Measurements from ENCODE around the gene UBC.

Gene UBC

DNA sequence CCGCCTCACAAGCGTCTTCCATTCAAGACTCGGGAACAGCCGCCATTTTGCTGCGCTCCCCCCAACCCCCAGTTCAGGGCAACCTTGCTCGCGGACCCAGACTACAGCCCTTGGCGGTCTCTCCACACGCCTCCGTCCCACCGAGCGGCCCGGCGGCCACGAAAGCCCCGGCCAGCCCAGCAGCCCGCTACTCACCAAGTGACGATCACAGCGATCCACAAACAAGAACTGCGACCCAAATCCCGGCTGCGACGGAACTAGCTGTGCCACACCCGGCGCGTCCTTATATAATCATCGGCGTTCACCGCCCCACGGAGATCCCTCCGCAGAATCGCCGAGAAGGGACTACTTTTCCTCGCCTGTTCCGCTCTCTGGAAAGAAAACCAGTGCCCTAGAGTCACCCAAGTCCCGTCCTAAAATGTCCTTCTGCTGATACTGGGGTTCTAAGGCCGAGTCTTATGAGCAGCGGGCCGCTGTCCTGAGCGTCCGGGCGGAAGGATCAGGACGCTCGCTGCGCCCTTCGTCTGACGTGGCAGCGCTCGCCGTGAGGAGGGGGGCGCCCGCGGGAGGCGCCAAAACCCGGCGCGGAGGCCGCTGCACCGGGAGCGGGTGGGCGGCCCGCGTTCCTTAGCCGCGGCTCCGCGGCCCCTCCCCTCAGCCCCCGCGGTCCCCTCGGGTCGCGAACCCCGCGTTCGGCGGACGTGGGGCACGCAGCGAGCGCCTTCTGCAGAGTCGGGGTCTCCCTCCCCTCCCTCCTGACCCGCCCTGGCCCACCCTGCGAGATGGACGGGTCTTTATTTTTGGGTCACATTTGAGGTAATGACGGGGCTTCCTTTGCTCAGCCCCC, at the start of gene UBC (continued):
- TF ChIP-seq MYNN (tag by site-specific recombination; IDR thresholded peaks at IDR 0.05; ENCODE audit: borderline replicate concordance): peak; percentile 83; the same call in 1 of the 2 replicates
- TF ChIP-seq, protein P1, sequence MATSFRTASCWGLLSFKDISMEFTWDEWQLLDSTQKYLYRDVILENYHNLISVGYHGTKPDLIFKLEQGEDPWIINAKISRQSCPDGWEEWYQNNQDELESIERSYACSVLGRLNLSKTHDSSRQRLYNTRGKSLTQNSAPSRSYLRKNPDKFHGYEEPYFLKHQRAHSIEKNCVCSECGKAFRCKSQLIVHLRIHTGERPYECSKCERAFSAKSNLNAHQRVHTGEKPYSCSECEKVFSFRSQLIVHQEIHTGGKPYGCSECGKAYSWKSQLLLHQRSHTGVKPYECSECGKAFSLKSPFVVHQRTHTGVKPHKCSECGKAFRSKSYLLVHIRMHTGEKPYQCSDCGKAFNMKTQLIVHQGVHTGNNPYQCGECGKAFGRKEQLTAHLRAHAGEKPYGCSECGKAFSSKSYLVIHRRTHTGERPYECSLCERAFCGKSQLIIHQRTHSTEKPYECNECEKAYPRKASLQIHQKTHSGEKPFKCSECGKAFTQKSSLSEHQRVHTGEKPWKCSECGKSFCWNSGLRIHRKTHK (tag by site-specific recombination; IDR thresholded peaks at IDR 0.05): no peak
- no peak for TF ChIP-seq ZNF549 (tag by site-specific recombination; IDR thresholded peaks at IDR 0.05)
- TF ChIP-seq ZNF76 (tag by site-specific recombination; IDR thresholded peaks at IDR 0.05; ENCODE audit: borderline replicate concordance, low read depth): peak; percentile 94
- TF ChIP-seq, protein P2, sequence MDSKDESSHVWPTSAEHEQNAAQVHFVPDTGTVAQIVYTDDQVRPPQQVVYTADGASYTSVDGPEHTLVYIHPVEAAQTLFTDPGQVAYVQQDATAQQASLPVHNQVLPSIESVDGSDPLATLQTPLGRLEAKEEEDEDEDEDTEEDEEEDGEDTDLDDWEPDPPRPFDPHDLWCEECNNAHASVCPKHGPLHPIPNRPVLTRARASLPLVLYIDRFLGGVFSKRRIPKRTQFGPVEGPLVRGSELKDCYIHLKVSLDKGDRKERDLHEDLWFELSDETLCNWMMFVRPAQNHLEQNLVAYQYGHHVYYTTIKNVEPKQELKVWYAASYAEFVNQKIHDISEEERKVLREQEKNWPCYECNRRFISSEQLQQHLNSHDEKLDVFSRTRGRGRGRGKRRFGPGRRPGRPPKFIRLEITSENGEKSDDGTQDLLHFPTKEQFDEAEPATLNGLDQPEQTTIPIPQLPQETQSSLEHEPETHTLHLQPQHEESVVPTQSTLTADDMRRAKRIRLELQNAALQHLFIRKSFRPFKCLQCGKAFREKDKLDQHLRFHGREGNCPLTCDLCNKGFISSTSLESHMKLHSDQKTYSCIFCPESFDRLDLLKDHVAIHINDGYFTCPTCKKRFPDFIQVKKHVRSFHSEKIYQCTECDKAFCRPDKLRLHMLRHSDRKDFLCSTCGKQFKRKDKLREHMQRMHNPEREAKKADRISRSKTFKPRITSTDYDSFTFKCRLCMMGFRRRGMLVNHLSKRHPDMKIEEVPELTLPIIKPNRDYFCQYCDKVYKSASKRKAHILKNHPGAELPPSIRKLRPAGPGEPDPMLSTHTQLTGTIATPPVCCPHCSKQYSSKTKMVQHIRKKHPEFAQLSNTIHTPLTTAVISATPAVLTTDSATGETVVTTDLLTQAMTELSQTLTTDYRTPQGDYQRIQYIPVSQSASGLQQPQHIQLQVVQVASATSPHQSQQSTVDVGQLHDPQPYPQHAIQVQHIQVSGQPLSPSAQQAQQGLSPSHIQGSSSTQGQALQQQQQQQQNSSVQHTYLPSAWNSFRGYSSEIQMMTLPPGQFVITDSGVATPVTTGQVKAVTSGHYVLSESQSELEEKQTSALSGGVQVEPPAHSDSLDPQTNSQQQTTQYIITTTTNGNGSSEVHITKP (tag by site-specific recombination; IDR thresholded peaks at IDR 0.05): peak; percentile 69
- no peak; the same call in 1 of the 2 replicates for TF ChIP-seq GLI2 (tag by site-specific recombination; IDR thresholded peaks at IDR 0.05; ENCODE audit: borderline replicate concordance, low read depth)
- TF ChIP-seq BCL11A (tag by site-specific recombination; IDR thresholded peaks at IDR 0.05; ENCODE audit: low read depth): peak; percentile 82; the same call in 1 of the 2 replicates
- peak; percentile 90 for TF ChIP-seq SCRT2 (tag by site-specific recombination; IDR thresholded peaks at IDR 0.05)
- TF ChIP-seq, protein P3, sequence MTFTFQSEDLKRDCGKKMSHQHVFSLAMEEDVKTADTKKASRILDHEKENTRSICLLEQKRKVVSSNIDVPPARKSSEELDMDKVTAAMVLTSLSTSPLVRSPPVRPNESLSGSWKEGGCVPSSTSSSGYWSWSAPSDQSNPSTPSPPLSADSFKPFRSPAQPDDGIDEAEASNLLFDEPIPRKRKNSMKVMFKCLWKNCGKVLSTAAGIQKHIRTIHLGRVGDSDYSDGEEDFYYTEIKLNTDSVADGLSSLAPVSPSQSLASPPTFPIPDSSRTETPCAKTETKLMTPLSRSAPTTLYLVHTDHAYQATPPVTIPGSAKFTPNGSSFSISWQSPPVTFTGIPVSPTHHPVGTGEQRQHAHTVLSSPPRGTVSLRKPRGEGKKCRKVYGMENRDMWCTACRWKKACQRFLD (tag by site-specific recombination; IDR thresholded peaks at IDR 0.05): peak; percentile 90; the same call in 1 of the 2 replicates
- TF ChIP-seq, protein P4, sequence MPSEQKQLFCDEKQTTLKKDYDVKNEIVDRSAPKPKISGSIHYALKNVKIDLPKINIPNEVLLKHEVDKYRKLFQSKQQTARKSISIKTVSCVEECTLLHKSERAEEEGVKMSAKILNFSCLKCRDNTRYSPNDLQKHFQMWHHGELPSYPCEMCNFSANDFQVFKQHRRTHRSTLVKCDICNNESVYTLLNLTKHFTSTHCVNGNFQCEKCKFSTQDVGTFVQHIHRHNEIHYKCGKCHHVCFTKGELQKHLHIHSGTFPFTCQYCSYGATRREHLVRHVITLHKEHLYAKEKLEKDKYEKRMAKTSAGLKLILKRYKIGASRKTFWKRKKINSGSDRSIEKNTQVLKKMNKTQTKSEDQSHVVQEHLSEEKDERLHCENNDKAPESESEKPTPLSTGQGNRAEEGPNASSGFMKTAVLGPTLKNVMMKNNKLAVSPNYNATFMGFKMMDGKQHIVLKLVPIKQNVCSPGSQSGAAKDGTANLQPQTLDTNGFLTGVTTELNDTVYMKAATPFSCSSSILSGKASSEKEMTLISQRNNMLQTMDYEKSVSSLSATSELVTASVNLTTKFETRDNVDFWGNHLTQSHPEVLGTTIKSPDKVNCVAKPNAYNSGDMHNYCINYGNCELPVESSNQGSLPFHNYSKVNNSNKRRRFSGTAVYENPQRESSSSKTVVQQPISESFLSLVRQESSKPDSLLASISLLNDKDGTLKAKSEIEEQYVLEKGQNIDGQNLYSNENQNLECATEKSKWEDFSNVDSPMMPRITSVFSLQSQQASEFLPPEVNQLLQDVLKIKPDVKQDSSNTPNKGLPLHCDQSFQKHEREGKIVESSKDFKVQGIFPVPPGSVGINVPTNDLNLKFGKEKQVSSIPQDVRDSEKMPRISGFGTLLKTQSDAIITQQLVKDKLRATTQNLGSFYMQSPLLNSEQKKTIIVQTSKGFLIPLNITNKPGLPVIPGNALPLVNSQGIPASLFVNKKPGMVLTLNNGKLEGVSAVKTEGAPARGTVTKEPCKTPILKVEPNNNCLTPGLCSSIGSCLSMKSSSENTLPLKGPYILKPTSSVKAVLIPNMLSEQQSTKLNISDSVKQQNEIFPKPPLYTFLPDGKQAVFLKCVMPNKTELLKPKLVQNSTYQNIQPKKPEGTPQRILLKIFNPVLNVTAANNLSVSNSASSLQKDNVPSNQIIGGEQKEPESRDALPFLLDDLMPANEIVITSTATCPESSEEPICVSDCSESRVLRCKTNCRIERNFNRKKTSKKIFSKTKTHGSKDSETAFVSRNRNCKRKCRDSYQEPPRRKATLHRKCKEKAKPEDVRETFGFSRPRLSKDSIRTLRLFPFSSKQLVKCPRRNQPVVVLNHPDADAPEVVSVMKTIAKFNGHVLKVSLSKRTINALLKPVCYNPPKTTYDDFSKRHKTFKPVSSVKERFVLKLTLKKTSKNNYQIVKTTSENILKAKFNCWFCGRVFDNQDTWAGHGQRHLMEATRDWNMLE (tag by site-specific recombination; conservative IDR thresholded peaks at IDR 0.05; ENCODE audit: low read depth): peak; percentile 78

DNA sequence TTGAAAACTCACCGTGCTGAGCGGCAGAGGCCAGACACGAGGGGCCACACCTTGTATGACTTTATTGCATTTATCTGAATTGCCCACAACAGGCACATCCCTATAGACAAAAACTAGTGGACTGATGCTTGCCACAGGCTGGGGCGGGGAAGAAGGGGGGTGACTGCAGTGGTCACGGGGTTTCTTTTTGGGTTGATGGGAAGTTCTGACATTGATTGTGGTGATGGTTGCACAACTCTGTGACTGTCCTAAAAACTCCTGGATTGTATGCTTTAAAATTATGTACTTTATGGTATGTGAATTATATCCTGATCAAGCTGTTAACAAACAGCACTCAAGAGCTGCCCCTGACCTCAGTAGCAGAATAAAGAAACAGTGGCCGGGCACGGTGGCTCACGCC, 48.8 kb upstream of the UBC start:
- Histone ChIP-seq H3K9me3 (ENCODE audit: control insufficient read depth, insufficient read depth, low read depth, low read length) (no peaks in the 10 kb centered on the region), H3K4me1 (ENCODE audit: control insufficient read depth, insufficient read depth, low read length) (no peaks in the 10 kb centered on the region), H3K4me3 (ENCODE audit: low read depth, low read length) (no peak overlapping the region), H3K27ac (ENCODE audit: extremely low read depth, low read depth, low read length) (no peak overlapping the region), H3K36me3 (ENCODE audit: control insufficient read depth in 2 of 2, insufficient read depth in 1 of 2, low read length in 2 of 2) (peaks cover 13 to 73% of the 10 kb centered on the region in 2 experiments; a peak in 2 of 3 replicates)
- POLR2A ChIA-PET: interaction anchor here (0.7 kb wide), 1 partner anchor 580 kb away, joined by 4 read pairs; no protein-coding TSS in a partner anchor
- CTCF ChIA-PET: no interaction called here
- TF ChIP-seq, protein P5, sequence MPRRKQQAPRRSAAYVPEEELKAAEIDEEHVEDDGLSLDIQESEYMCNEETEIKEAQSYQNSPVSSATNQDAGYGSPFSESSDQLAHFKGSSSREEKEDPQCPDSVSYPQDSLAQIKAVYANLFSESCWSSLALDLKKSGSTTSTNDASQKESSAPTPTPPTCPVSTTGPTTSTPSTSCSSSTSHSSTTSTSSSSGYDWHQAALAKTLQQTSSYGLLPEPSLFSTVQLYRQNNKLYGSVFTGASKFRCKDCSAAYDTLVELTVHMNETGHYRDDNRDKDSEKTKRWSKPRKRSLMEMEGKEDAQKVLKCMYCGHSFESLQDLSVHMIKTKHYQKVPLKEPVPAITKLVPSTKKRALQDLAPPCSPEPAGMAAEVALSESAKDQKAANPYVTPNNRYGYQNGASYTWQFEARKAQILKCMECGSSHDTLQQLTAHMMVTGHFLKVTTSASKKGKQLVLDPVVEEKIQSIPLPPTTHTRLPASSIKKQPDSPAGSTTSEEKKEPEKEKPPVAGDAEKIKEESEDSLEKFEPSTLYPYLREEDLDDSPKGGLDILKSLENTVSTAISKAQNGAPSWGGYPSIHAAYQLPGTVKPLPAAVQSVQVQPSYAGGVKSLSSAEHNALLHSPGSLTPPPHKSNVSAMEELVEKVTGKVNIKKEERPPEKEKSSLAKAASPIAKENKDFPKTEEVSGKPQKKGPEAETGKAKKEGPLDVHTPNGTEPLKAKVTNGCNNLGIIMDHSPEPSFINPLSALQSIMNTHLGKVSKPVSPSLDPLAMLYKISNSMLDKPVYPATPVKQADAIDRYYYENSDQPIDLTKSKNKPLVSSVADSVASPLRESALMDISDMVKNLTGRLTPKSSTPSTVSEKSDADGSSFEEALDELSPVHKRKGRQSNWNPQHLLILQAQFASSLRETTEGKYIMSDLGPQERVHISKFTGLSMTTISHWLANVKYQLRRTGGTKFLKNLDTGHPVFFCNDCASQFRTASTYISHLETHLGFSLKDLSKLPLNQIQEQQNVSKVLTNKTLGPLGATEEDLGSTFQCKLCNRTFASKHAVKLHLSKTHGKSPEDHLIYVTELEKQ (tag by site-specific recombination; IDR thresholded peaks at IDR 0.05; ENCODE audit: borderline replicate concordance): no peak
- TF ChIP-seq ZNF112 (tag by site-specific recombination; IDR thresholded peaks at IDR 0.05) (no peak), ZNF837 (tag by site-specific recombination; IDR thresholded peaks at IDR 0.05) (no peak), SCRT2 (tag by site-specific recombination; IDR thresholded peaks at IDR 0.05) (no peak), ZNF624 (tag by site-specific recombination; IDR thresholded peaks at IDR 0.05) (no peak)
- TF ChIP-seq, protein P6, sequence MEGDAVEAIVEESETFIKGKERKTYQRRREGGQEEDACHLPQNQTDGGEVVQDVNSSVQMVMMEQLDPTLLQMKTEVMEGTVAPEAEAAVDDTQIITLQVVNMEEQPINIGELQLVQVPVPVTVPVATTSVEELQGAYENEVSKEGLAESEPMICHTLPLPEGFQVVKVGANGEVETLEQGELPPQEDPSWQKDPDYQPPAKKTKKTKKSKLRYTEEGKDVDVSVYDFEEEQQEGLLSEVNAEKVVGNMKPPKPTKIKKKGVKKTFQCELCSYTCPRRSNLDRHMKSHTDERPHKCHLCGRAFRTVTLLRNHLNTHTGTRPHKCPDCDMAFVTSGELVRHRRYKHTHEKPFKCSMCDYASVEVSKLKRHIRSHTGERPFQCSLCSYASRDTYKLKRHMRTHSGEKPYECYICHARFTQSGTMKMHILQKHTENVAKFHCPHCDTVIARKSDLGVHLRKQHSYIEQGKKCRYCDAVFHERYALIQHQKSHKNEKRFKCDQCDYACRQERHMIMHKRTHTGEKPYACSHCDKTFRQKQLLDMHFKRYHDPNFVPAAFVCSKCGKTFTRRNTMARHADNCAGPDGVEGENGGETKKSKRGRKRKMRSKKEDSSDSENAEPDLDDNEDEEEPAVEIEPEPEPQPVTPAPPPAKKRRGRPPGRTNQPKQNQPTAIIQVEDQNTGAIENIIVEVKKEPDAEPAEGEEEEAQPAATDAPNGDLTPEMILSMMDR (tag by site-specific recombination; IDR thresholded peaks at IDR 0.05): no peak

Data from HEK293 (cell line).